OCI-LY7 (cell line): ENCODE measurements around the gene MOB3B. TPM values are rescaled to one million over a fixed set of nuclear protein-coding genes. Genes with fewer than 3 reads are reported as not detected.

Experiments
- BruUV-seq: library from RNA; stranded (reverse); fragments of 400-500 nt; replicated peaks from 2 replicates; lab custom pipeline; 2021; lab: Mats Ljungman, UMichigan
- CTCF ChIA-PET: fragments of 300-600 bp; sonication (Branson Sonifier 250); formaldehyde crosslinking; loops from one replicate; lab custom pipeline; 2022; ENCODE audit warnings: antibody characterized with exemption; ENCODE audit not compliant: unreplicated experiment; lab: Charles Lee
- POLR2A ChIA-PET: fragments of 300-600 bp; sonication (Branson Sonifier 250); formaldehyde crosslinking; loops from one replicate; lab custom pipeline; 2022; ENCODE audit warnings: antibody characterized with exemption; lab: Charles Lee
- DNase-seq: peaks from one replicate; pipeline ENCODE4 v3.0.0-alpha.2; 2015; ENCODE audit warnings: low spot score
- H2AFZ ChIP-seq: fragments of 200-600 bp; sonication (generic), shearing (Covaris generic); 2 replicates; pipeline ENCODE4 v1.6.1; 2014; ENCODE audit warnings: mild to moderate bottlenecking, antibody characterized with exemption, low read length, moderate library complexity
- H3K27ac ChIP-seq: fragments of 200-600 bp; sonication (generic); 2 replicates; pipeline ENCODE4 v1.5.1; 2014; ENCODE audit warnings: mixed run types, low read depth, mild to moderate bottlenecking, moderate library complexity, low read length, inconsistent platforms; ENCODE audit not compliant: poor library complexity, severe bottlenecking
- H3K36me3 ChIP-seq: fragments of 200-600 bp; sonication (generic); 2 replicates; pipeline ENCODE4 v1.6.1; 2014; ENCODE audit warnings: mild to moderate bottlenecking, antibody characterized with exemption, low read length, moderate library complexity, mixed read lengths; ENCODE audit not compliant: insufficient read depth
- H3K4me1 ChIP-seq: fragments of 200-600 bp; sonication (generic); 2 replicates; pipeline ENCODE4 v1.5.1; 2014; ENCODE audit warnings: mild to moderate bottlenecking, low read length; ENCODE audit not compliant: insufficient read depth, poor library complexity, severe bottlenecking
- H3K4me2 ChIP-seq: fragments of 200-600 bp; sonication (generic); 2 replicates; pipeline ENCODE4 v1.6.1; 2014; ENCODE audit warnings: mild to moderate bottlenecking, low read length
- H3K4me3 ChIP-seq: fragments of 200-600 bp; sonication (generic); 2 replicates; pipeline ENCODE4 v1.5.1; 2014; ENCODE audit warnings: mild to moderate bottlenecking, low read depth, low read length; ENCODE audit not compliant: poor library complexity, severe bottlenecking
- H3K79me2 ChIP-seq: fragments of 200-600 bp; sonication (generic); 2 replicates; pipeline ENCODE4 v1.6.1; 2016; ENCODE audit warnings: low read depth, mild to moderate bottlenecking, low read length, moderate library complexity, mixed read lengths; ENCODE audit not compliant: insufficient read depth
- H3K9me2 ChIP-seq: fragments of 200-600 bp; sonication (generic); 2 replicates; pipeline ENCODE4 v1.6.1; 2016; ENCODE audit warnings: mild to moderate bottlenecking, low read length, mixed read lengths; ENCODE audit not compliant: insufficient read depth
- H3K9me3 ChIP-seq: fragments of 200-600 bp; sonication (generic); 2 replicates; pipeline ENCODE4 v1.6.1; 2014; ENCODE audit warnings: mild to moderate bottlenecking, mixed run types, low read length, mixed read lengths
- H4K20me1 ChIP-seq: fragments of 200-600 bp; sonication (generic); 2 replicates; pipeline ENCODE4 v1.6.1; 2014; ENCODE audit warnings: mild to moderate bottlenecking, antibody characterized with exemption, low read length, moderate library complexity, mixed read lengths; ENCODE audit not compliant: insufficient read depth
- EZH2phosphoT487 ChIP-seq: fragments of 200-600 bp; sonication (generic); IDR thresholded peaks from 2 replicates; pipeline ENCODE4 v1.6.1; 2018; ENCODE audit warnings: low read depth, borderline replicate concordance, mild to moderate bottlenecking, mixed run types, antibody characterized with exemption, low read length, moderate library complexity, mixed read lengths
- intact Hi-C: fragments of 100-400 bp; cut with micrococcal nuclease; formaldehyde crosslinking; loops from one replicate; pipeline ENCODE4 v1.10.0; 2022; ENCODE audit not compliant: unreplicated experiment
- total RNA-seq, 2 experiments: library from RNA; depleted of rRNA in 1 of 2; stranded (reverse); fragments of >200 nt in 1 of 2; shearing (Covaris generic) in 1 of 2; gene quantifications; 2 replicates each; pipeline ENCODE4 v1.2.3, GENCODE V29; 2014 to 2022
- TF ChIP-seq, protein P1 (sequence below): fragments of 200-600 bp; sonication (generic); conservative IDR thresholded peaks from 2 replicates; pipeline ENCODE4 v1.5.1; 2014; ENCODE audit warnings: mild to moderate bottlenecking, antibody characterized with exemption, low read length, moderate library complexity, mixed read lengths

Gene MOB3B
- total RNA-seq, 2 experiments from 2014 or later = 0.04 TPM; not detected in 1

- no peak overlapping the region for H2AFZ ChIP-seq
- BruUV-seq = no TSS peak
Observed at GRCh38 chr9:27472195-27472594, 57.4 kb downstream of the MOB3B start.

GRCh38 chr9:27471789-27472188 is 57.8 kb downstream of the MOB3B start:
- no peak overlapping the region for H3K4me3 ChIP-seq
- BruUV-seq = no TSS peak
- no peaks in the 10 kb centered on the region for H3K4me1 ChIP-seq
- CTCF ChIA-PET = no interaction called here
- H2AFZ ChIP-seq = no peak overlapping the region
- H3K27ac ChIP-seq = no peak overlapping the region
- no peaks in the 10 kb centered on the region for H3K79me2 ChIP-seq
- no peak for TF ChIP-seq EZH2phosphoT487
- TF ChIP-seq, protein P1, sequence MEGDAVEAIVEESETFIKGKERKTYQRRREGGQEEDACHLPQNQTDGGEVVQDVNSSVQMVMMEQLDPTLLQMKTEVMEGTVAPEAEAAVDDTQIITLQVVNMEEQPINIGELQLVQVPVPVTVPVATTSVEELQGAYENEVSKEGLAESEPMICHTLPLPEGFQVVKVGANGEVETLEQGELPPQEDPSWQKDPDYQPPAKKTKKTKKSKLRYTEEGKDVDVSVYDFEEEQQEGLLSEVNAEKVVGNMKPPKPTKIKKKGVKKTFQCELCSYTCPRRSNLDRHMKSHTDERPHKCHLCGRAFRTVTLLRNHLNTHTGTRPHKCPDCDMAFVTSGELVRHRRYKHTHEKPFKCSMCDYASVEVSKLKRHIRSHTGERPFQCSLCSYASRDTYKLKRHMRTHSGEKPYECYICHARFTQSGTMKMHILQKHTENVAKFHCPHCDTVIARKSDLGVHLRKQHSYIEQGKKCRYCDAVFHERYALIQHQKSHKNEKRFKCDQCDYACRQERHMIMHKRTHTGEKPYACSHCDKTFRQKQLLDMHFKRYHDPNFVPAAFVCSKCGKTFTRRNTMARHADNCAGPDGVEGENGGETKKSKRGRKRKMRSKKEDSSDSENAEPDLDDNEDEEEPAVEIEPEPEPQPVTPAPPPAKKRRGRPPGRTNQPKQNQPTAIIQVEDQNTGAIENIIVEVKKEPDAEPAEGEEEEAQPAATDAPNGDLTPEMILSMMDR = no peak
- H3K9me2 ChIP-seq = no peaks in the 10 kb centered on the region
- POLR2A ChIA-PET = no interaction called here
- intact Hi-C loops = no loop called here
- no peaks in the 10 kb centered on the region for H3K9me3 ChIP-seq
- H3K4me2 ChIP-seq = no peak overlapping the region
- no peaks in the 10 kb centered on the region for H3K36me3 ChIP-seq
- no peak for DNase-seq
- H4K20me1 ChIP-seq = no peaks in the 10 kb centered on the region

More at GRCh38 chr9:27472195-27472594, 57.4 kb downstream of the MOB3B start:
- DNase-seq = no peak
- Histone ChIP-seq H3K4me1 (no peaks in the 10 kb centered on the region), H3K36me3 (no peaks in the 10 kb centered on the region), H3K27ac (no peak overlapping the region), H3K4me3 (no peak overlapping the region), H3K79me2 (no peaks in the 10 kb centered on the region), H3K4me2 (no peak overlapping the region), H4K20me1 (no peaks in the 10 kb centered on the region), H3K9me2 (no peaks in the 10 kb centered on the region), H3K9me3 (no peaks in the 10 kb centered on the region)
- intact Hi-C loops = no loop called here
- POLR2A ChIA-PET = no interaction called here
- CTCF ChIA-PET = no interaction called here
- TF ChIP-seq, protein P1 = no peak
- TF ChIP-seq EZH2phosphoT487 = no peak

DNA sequence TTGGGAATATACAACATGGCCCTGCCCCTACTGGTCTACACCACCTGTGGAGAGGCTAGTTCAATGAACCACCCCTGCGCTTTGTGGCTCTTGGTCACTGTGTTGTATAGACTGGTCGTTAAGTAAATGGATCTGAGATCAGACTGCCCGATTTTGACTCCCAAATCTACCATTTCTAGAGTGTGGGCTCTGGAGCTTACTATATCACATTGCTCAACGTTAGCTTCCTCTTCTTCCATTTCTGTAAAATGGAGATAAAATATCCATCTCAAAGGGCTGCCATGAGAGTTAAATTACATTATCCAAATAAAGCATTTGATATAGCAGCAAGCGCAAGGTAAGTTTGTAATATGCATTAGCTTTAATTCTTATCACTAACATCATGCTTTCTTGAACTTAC is 58.2 kb downstream of the MOB3B start:
- TF ChIP-seq, protein P1 = no peak
- TF ChIP-seq EZH2phosphoT487 = no peak
- Histone ChIP-seq H3K9me2 (no peaks in the 10 kb centered on the region), H3K79me2 (no peaks in the 10 kb centered on the region), H2AFZ (no peak overlapping the region), H3K4me3 (no peak overlapping the region), H3K27ac (no peak overlapping the region), H3K4me2 (no peak overlapping the region), H3K9me3 (no peaks in the 10 kb centered on the region), H3K4me1 (no peaks in the 10 kb centered on the region), H4K20me1 (no peaks in the 10 kb centered on the region), H3K36me3 (no peaks in the 10 kb centered on the region)
- no peak for DNase-seq
- intact Hi-C loops = no loop called here
- ChIA-PET CTCF (no interaction called here), POLR2A (no interaction called here)
- BruUV-seq = no TSS peak
